ENCODE data around the gene KYNU. TPM values are rescaled to one million over a fixed set of nuclear protein-coding genes. Genes with fewer than 3 reads are reported as not detected.
"Not testable (repeated sequence)": the region's sequence is repeated elsewhere in the genome, so short reads cannot be mapped to it uniquely, and the experiment has no call there.

KYNU gene
- total and polyA plus RNA-seq, 3 donors from 2014 or later: 4.5 to 31.9 (median 6.8) TPM

- H3K4me1 ChIP-seq: no peaks in the 10 kb centered on the region
- TF ChIP-seq POLR2A (IDR thresholded peaks at IDR 0.05) (no peak), CTCF (IDR thresholded peaks at IDR 0.05) (no peak)
- H3K27ac ChIP-seq: no peak overlapping the region
- intact Hi-C loops (cut with DNase I; ENCODE audit: low total_unique reads): no loop called here
- no peak overlapping the region for H3K4me3 ChIP-seq
- no peaks in the 10 kb centered on the region for H3K27me3 ChIP-seq
- H3K36me3 ChIP-seq (ENCODE audit: low read depth, missing control alignments): no peaks in the 10 kb centered on the region
- WGBS, 2 donors: 83 to 87% methylated on average over 1 of the region's 1 CpG
- no peaks in the 10 kb centered on the region for H3K9me3 ChIP-seq
- no peak for DNase-seq
These were observed 207.8 kb downstream of the KYNU start for GRCh38 chr2:143085125-143085784.

- DNase-seq: no peak
- 43 to 59% methylated on average over 1 of the region's 1 CpG for WGBS, 2 donors
- H3K4me3 ChIP-seq: no peak overlapping the region
- no peaks in the 10 kb centered on the region for H3K4me1 ChIP-seq
- H3K27me3 ChIP-seq: no peaks in the 10 kb centered on the region
- no peak overlapping the region for H3K27ac ChIP-seq
- H3K36me3 ChIP-seq (ENCODE audit: low read depth, missing control alignments): no peaks in the 10 kb centered on the region
- intact Hi-C loops (cut with DNase I; ENCODE audit: low total_unique reads): no loop called here
- H3K9me3 ChIP-seq: no peaks in the 10 kb centered on the region
- TF ChIP-seq CTCF (IDR thresholded peaks at IDR 0.05): no peak
- TF ChIP-seq POLR2A (IDR thresholded peaks at IDR 0.05): no peak
These were observed 209.6 kb downstream of the KYNU start for GRCh38 chr2:143087033-143087432.

GRCh38 chr2:143088388-143088787 is 210.9 kb downstream of the KYNU start:
- no peak for DNase-seq
- Histone ChIP-seq H3K27ac (no peak overlapping the region), H3K36me3 (ENCODE audit: low read depth, missing control alignments) (no peaks in the 10 kb centered on the region), H3K4me1 (no peaks in the 10 kb centered on the region), H3K4me3 (no peak overlapping the region), H3K9me3 (no peaks in the 10 kb centered on the region), H3K27me3 (no peaks in the 10 kb centered on the region)
- TF ChIP-seq POLR2A (IDR thresholded peaks at IDR 0.05) (no peak), CTCF (IDR thresholded peaks at IDR 0.05) (no peak)
- 80 to 85% methylated on average over 4 of the region's 4 CpGs for WGBS, 2 donors
- intact Hi-C loops (cut with DNase I; ENCODE audit: low total_unique reads): no loop called here

- H3K9me3 ChIP-seq; intact Hi-C loops (cut with DNase I; ENCODE audit: low total_unique reads); H3K36me3 ChIP-seq (ENCODE audit: low read depth, missing control alignments); H3K27ac ChIP-seq; DNase-seq; H3K27me3 ChIP-seq; H3K4me1 ChIP-seq; H3K4me3 ChIP-seq: not testable (repeated sequence)
- 83 to 92% methylated on average over 1 to 9 of the region's 12 CpGs for WGBS, 2 donors
These were observed 212.1 kb downstream of the KYNU start for GRCh38 chr2:143089520-143089919.

Small RNAs within 50 kb of the gene (small RNA-seq; reads per million reads assigned to genes)
- gene MTND4LP12: 0 reads per million in 2 donors
